ENCODE measurements around the gene KIF1C. TPM values are rescaled to one million over a fixed set of nuclear protein-coding genes. Genes with fewer than 3 reads are reported as not detected.

KIF1C gene
- total RNA-seq, 1 experiment from 2014 or later: 85.6 TPM

DNA sequence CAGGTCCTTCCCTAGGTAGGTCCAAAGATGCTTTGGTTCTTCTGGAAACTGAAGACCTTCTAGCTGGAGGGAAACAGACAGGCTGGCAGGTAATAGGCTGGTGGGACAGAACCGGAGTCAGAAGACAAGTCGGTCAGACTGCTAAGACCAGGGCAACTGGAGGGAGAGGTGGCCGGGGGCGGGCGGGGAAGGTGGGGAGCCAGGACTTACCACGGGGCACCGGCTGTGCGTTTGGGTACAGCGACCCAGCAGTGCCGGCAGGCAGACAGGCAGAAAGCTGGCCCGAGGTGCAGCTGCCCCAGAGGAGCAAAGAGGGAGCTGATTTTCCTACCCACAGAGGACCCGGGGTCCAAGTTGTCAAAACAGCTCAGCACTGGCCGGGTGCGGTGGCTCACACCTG, 36.9 kb downstream of the KIF1C start:
- Histone ChIP-seq H2BK20ac (ENCODE audit: low read depth, low read length, poor library complexity, severe bottlenecking) (no peak overlapping the region), H2BK120ac (ENCODE audit: low read depth, low read length, poor library complexity, severe bottlenecking) (no peak overlapping the region), H2AK5ac (ENCODE audit: insufficient read length, low read length) (no peak overlapping the region), H3K4me1 (ENCODE audit: insufficient read depth, low read length) (no peaks in the 10 kb centered on the region), H3K9ac (ENCODE audit: extremely low read depth, insufficient read length, low read length) (no peak overlapping the region), H2BK5ac (ENCODE audit: insufficient read length, low read length) (no peak overlapping the region), H3K18ac (ENCODE audit: insufficient read length, low read depth, low read length) (no peak overlapping the region), H3K79me1 (ENCODE audit: insufficient read depth, low read depth, low read length, poor library complexity, severe bottlenecking) (no peaks in the 10 kb centered on the region), H3K79me2 (ENCODE audit: insufficient read depth, low read length) (no peaks in the 10 kb centered on the region), H2BK15ac (ENCODE audit: low read depth, low read length) (no peak overlapping the region), H3K4ac (ENCODE audit: low read depth, low read length) (no peak overlapping the region), H4K20me1 (ENCODE audit: control insufficient read depth, insufficient read depth, insufficient read length) (no peaks in the 10 kb centered on the region), H3K14ac (ENCODE audit: insufficient read depth, low read length) (no peak overlapping the region), H3K4me2 (ENCODE audit: insufficient read depth, insufficient read length, low read length) (no peak overlapping the region), H3K27ac (ENCODE audit: insufficient read length, low read depth, low read length) (no peak overlapping the region), H3K23me2 (ENCODE audit: insufficient read length, low read depth, low read length, poor library complexity, severe bottlenecking) (no peaks in the 10 kb centered on the region), H3T11ph (ENCODE audit: low read length) (no peak overlapping the region), H3K9me3 (ENCODE audit: control insufficient read depth, low read depth, low read length) (no peaks in the 10 kb centered on the region), H3K23ac (ENCODE audit: insufficient read length, low read depth, low read length) (no peak overlapping the region), H4K5ac (ENCODE audit: insufficient read length, low read depth, low read length) (no peak overlapping the region), H2BK12ac (ENCODE audit: insufficient read length, low read depth, low read length) (no peak overlapping the region), H2AFZ (ENCODE audit: low read length) (no peak overlapping the region), H3K56ac (ENCODE audit: insufficient read length, low read depth, low read length) (no peak overlapping the region), H4K8ac (replicated peaks; ENCODE audit: insufficient read length, low read depth, low read length) (no peak overlapping the region), H4K91ac (ENCODE audit: insufficient read length, low read depth, low read length) (no peak overlapping the region), H3K27me3 (ENCODE audit: insufficient read depth, low read length) (no peaks in the 10 kb centered on the region; the same call in 1 of the 2 replicates)
- TF ChIP-seq, protein P1, sequence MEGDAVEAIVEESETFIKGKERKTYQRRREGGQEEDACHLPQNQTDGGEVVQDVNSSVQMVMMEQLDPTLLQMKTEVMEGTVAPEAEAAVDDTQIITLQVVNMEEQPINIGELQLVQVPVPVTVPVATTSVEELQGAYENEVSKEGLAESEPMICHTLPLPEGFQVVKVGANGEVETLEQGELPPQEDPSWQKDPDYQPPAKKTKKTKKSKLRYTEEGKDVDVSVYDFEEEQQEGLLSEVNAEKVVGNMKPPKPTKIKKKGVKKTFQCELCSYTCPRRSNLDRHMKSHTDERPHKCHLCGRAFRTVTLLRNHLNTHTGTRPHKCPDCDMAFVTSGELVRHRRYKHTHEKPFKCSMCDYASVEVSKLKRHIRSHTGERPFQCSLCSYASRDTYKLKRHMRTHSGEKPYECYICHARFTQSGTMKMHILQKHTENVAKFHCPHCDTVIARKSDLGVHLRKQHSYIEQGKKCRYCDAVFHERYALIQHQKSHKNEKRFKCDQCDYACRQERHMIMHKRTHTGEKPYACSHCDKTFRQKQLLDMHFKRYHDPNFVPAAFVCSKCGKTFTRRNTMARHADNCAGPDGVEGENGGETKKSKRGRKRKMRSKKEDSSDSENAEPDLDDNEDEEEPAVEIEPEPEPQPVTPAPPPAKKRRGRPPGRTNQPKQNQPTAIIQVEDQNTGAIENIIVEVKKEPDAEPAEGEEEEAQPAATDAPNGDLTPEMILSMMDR (conservative IDR thresholded peaks at IDR 0.05): no peak
- H3K36me3 Mint-ChIP-seq (ENCODE audit: insufficient read depth in 1 of 3, low read depth in 3 of 3): no peaks in the 10 kb centered on the region
- no peak overlapping the region for H3K27ac Mint-ChIP-seq
- H3K27me3 Mint-ChIP-seq (ENCODE audit: low read depth): peaks cover 49% of the 10 kb centered on the region
- H3K4me3 Mint-ChIP-seq: no peak overlapping the region
- no CpG with 5 or more reads among the region's 14 CpGs for WGBS (ENCODE audit: extremely low coverage, insufficient read length, low lambda C conversion rate)
- peak; percentile 30 for DNase-seq
- H3K9me3 Mint-ChIP-seq: no peaks in the 10 kb centered on the region
- H3K4me1 Mint-ChIP-seq: peaks cover 0 to 3% of the 10 kb centered on the region in 2 experiments; a peak in 1 of 4 replicates

Data from H9 (cell line).